ENCODE results near the gene FSTL5.

Gene FSTL5

DNA sequence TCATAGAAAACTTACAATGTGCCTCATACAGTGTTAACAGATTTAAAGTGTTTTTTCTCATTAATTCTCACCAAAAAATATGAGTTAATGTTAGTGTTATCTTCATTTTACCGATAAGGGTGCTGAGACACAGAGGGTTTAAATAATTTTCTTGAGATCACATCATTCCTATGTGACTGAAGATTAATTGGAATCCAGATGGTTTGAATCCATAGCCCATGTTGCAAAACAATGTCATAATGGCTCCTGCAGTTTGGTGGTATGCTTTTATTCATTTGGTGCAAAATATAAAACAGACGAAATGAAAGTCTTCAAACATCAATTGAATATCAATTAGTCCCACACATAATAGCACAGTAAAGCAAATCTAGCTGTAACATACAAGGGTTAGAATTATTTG is 512.2 kb downstream of the FSTL5 start:
- TF ChIP-seq TARDBP (IDR thresholded peaks at IDR 0.05) (no peak), LEF1 (IDR thresholded peaks at IDR 0.05; ENCODE audit: borderline replicate concordance) (no peak), NFRKB (IDR thresholded peaks at IDR 0.05) (no peak), L3MBTL2 (conservative IDR thresholded peaks at IDR 0.05) (no peak), FOXK2 (IDR thresholded peaks at IDR 0.05) (no peak), HDGF (IDR thresholded peaks at IDR 0.05; ENCODE audit: borderline replicate concordance) (no peak), SUZ12 (IDR thresholded peaks at IDR 0.05) (no peak), FOXA1 (IDR thresholded peaks at IDR 0.05) (no peak), SP1 (IDR thresholded peaks at IDR 0.05) (no peak), BHLHE40 (IDR thresholded peaks at IDR 0.05; ENCODE audit: borderline replicate concordance) (no peak), FOXM1 (IDR thresholded peaks at IDR 0.05; ENCODE audit: borderline replicate concordance) (no peak)
- TF ChIP-seq, protein P1, sequence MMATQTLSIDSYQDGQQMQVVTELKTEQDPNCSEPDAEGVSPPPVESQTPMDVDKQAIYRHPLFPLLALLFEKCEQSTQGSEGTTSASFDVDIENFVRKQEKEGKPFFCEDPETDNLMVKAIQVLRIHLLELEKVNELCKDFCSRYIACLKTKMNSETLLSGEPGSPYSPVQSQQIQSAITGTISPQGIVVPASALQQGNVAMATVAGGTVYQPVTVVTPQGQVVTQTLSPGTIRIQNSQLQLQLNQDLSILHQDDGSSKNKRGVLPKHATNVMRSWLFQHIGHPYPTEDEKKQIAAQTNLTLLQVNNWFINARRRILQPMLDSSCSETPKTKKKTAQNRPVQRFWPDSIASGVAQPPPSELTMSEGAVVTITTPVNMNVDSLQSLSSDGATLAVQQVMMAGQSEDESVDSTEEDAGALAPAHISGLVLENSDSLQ (IDR thresholded peaks at IDR 0.05), result no peak
- no peak for DNase-seq (ENCODE audit: extremely low spot score)
- CTCF ChIA-PET, result no interaction called here
- POLR2A ChIA-PET, result no interaction called here

DNA sequence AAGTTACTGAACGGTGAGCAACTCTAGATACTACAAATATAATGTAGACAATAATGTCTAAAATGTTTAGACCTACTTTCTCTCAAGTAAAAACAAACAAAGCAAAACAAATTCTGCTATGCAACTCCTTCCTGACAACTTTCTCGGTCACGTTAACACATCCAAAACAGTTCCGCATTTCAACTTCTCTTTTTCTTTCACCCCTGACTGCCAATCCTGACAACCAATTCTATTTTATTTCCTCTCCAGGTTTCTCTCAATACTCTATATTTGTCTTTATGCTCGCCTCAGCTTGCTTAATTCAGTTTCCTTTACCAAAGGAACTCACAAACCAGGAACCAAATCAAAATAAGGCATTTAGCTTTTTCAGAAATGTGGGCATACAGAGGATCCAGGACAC is 513.0 kb downstream of the FSTL5 start:
- POLR2A ChIA-PET, result no interaction called here
- CTCF ChIA-PET, result interaction anchor here (0.7 kb wide), 1 partner anchor 804 kb away, joined by 5 read pairs; no protein-coding TSS in a partner anchor
- TF ChIP-seq ZNF384 (IDR thresholded peaks at IDR 0.05), result no peak
- TF ChIP-seq L3MBTL2 (conservative IDR thresholded peaks at IDR 0.05), result no peak
- TF ChIP-seq, protein P1 (IDR thresholded peaks at IDR 0.05), result no peak
- no peak for TF ChIP-seq ARNT (IDR thresholded peaks at IDR 0.05)
- TF ChIP-seq HDGF (IDR thresholded peaks at IDR 0.05; ENCODE audit: borderline replicate concordance), result no peak
- no peak for TF ChIP-seq SP1 (IDR thresholded peaks at IDR 0.05)
- no peak for TF ChIP-seq FOXA1 (IDR thresholded peaks at IDR 0.05)
- TF ChIP-seq FOXM1 (IDR thresholded peaks at IDR 0.05; ENCODE audit: borderline replicate concordance), result no peak
- no peak for TF ChIP-seq LEF1 (IDR thresholded peaks at IDR 0.05; ENCODE audit: borderline replicate concordance)
- TF ChIP-seq NFRKB (IDR thresholded peaks at IDR 0.05), result no peak
- TF ChIP-seq TARDBP (IDR thresholded peaks at IDR 0.05), result no peak
- TF ChIP-seq SUZ12 (IDR thresholded peaks at IDR 0.05), result no peak
- TF ChIP-seq BHLHE40 (IDR thresholded peaks at IDR 0.05; ENCODE audit: borderline replicate concordance), result no peak
- no peak for TF ChIP-seq FOXK2 (IDR thresholded peaks at IDR 0.05)
- TF ChIP-seq ELF4 (IDR thresholded peaks at IDR 0.05), result no peak
- no peak for TF ChIP-seq CTBP1 (IDR thresholded peaks at IDR 0.05; ENCODE audit: borderline replicate concordance)
- DNase-seq (ENCODE audit: extremely low spot score), result no peak

DNA sequence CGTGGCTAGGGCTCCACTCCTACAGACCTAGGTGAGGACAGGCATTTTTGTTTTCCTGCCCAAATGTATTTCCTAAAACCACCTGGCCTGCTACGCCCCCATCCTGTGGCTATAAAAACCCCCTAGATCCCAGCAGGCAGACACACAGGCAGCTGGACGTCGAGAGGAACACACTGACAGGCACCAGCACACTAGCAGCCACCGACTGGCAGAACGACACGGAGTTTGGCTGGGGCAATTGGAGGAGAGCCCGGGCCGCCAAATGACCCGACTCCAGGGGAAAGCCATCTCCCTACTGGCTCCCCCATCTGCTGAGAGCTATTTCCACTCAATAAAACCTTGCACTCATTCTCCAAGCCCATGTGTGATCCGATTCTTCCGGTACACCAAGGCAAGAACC is 516.0 kb downstream of the FSTL5 start:
- ChIA-PET POLR2A (no interaction called here), CTCF (no interaction called here)
- DNase-seq (ENCODE audit: extremely low spot score), result no peak

DNA sequence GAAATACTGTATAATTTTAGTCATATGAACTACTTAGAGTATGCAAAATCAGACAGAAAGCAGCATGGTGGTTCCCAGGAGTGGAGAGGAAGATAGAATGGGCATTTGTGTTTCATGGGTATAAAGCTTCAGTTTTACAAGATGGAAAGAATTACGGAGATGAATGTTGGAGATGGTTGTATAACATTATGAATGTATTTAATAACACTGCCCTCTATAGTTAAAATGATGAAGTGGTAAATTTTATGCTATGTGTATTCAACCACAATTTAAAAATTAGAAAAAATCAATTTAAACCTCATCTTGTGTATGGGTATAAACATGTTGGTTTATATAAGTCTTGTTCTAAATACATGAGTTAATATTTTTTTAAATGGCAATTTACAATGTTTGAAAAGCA is 521.1 kb downstream of the FSTL5 start:
- DNase-seq (ENCODE audit: extremely low spot score), result no peak
- CTCF ChIA-PET, result no interaction called here
- POLR2A ChIA-PET, result no interaction called here
- TF ChIP-seq FOXK2 (IDR thresholded peaks at IDR 0.05) (no peak), FOXM1 (IDR thresholded peaks at IDR 0.05; ENCODE audit: borderline replicate concordance) (no peak), ZNF384 (IDR thresholded peaks at IDR 0.05) (no peak), NFRKB (IDR thresholded peaks at IDR 0.05) (no peak), L3MBTL2 (conservative IDR thresholded peaks at IDR 0.05) (no peak), ELF4 (IDR thresholded peaks at IDR 0.05) (no peak), BHLHE40 (IDR thresholded peaks at IDR 0.05; ENCODE audit: borderline replicate concordance) (no peak), FOXA1 (IDR thresholded peaks at IDR 0.05) (no peak), SP1 (IDR thresholded peaks at IDR 0.05) (no peak), SUZ12 (IDR thresholded peaks at IDR 0.05) (no peak), ARNT (IDR thresholded peaks at IDR 0.05) (no peak), HDGF (IDR thresholded peaks at IDR 0.05; ENCODE audit: borderline replicate concordance) (no peak), CTBP1 (IDR thresholded peaks at IDR 0.05; ENCODE audit: borderline replicate concordance) (no peak), TARDBP (IDR thresholded peaks at IDR 0.05) (no peak), LEF1 (IDR thresholded peaks at IDR 0.05; ENCODE audit: borderline replicate concordance) (no peak)
- TF ChIP-seq, protein P1 (IDR thresholded peaks at IDR 0.05), result no peak

More for the DNA sequence above, 516.0 kb downstream of the FSTL5 start:
- TF ChIP-seq ELF4 (IDR thresholded peaks at IDR 0.05) (no peak), ZNF384 (IDR thresholded peaks at IDR 0.05) (no peak), SP1 (IDR thresholded peaks at IDR 0.05) (no peak), FOXK2 (IDR thresholded peaks at IDR 0.05) (no peak), LEF1 (IDR thresholded peaks at IDR 0.05; ENCODE audit: borderline replicate concordance) (no peak), BHLHE40 (IDR thresholded peaks at IDR 0.05; ENCODE audit: borderline replicate concordance) (no peak), FOXM1 (IDR thresholded peaks at IDR 0.05; ENCODE audit: borderline replicate concordance) (no peak), TARDBP (IDR thresholded peaks at IDR 0.05) (no peak), ARNT (IDR thresholded peaks at IDR 0.05) (no peak), HDGF (IDR thresholded peaks at IDR 0.05; ENCODE audit: borderline replicate concordance) (no peak), SUZ12 (IDR thresholded peaks at IDR 0.05) (no peak)

DNA sequence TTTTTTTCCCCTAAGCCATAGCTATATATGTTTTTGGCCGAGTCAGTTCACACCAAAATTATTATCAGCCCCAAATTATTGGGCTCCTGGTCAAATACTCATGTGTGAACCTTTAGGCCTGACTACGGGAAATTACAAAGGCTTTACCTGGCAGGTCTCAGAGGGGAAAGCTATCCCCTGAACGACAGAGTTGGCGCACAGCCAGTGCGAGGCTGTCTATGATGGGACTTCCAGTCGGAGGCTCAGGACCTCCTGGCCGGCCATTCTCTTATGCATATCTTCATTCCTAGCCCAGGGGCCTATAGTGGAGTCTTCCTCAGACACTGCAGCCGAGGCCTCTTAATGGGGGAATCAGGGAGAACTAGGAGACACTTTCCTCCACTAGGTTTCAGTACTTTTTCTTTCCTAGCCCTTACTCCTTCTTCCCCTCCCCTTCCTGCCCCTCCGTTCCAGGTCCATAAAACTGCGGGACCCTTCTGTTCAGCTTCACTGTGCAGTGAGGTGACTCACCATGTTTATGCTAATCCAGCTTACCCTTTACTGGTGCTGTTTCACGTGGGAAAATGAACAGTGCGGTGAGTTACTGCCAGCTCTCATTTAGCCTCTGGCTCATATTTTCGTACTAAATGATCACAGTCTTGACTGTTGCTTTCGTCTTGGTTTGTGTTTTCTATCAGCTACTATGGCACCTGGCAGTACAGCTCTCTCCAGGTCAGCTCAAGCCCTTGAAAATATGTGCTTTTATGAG is 533.9 kb downstream of the FSTL5 start:
- ChIA-PET POLR2A (interaction anchor here (0.6 kb wide), 1 partner anchor 187 kb away, joined by 3 read pairs; no protein-coding TSS in a partner anchor), CTCF (no interaction called here)
- no peak for TF ChIP-seq HDGF (IDR thresholded peaks at IDR 0.05; ENCODE audit: borderline replicate concordance)
- TF ChIP-seq CTBP1 (IDR thresholded peaks at IDR 0.05; ENCODE audit: borderline replicate concordance), result no peak
- TF ChIP-seq BHLHE40 (IDR thresholded peaks at IDR 0.05; ENCODE audit: borderline replicate concordance), result no peak
- no peak for TF ChIP-seq FOXM1 (IDR thresholded peaks at IDR 0.05; ENCODE audit: borderline replicate concordance)
- TF ChIP-seq LEF1 (IDR thresholded peaks at IDR 0.05; ENCODE audit: borderline replicate concordance), result no peak
- TF ChIP-seq L3MBTL2 (conservative IDR thresholded peaks at IDR 0.05), result peak; percentile 50; the same call in 1 of the 2 replicates
- DNase-seq (ENCODE audit: extremely low spot score), result peak; percentile 49
